Kidney glomerular epithelial cell (primary cell): ENCODE measurements around the gene GIMAP8.

Source experiments
- DNase-seq: peaks from one replicate; lab custom pipeline; 2025; lab: John Stamatoyannopoulos, UW

Gene GIMAP8

DNA sequence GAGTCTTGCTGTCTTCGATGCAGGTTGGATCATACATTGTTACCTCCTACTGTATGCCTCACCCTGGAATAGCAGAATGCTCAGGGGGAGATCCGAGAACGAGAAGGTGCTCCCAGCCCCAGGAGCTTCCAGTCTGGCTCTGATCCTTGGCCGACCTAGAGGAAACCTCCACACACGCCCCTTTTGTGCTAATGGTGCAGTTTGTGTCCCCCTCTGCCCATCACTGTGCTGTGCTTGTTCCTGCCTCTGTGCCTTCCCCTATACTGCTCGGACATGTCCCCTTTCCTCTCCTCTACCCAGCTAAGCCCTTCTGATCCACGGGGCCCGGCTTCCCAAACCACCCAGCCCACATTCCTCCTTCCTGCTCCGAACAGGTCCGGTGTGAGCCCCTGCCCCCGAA is 38.8 kb upstream of the GIMAP8 start:
- no peak for DNase-seq

GRCh38 chr7:150412016-150412415 is 38.4 kb upstream of the GIMAP8 start:
- DNase-seq: no peak

GRCh38 chr7:150412518-150413488 is 37.6 kb upstream of the GIMAP8 start:
- DNase-seq: no peak

- no peak for DNase-seq
Observed at GRCh38 chr7:150413640-150414081, 36.8 kb upstream of the GIMAP8 start.

GRCh38 chr7:150415161-150416153 is 35.0 kb upstream of the GIMAP8 start:
- no peak for DNase-seq

DNA sequence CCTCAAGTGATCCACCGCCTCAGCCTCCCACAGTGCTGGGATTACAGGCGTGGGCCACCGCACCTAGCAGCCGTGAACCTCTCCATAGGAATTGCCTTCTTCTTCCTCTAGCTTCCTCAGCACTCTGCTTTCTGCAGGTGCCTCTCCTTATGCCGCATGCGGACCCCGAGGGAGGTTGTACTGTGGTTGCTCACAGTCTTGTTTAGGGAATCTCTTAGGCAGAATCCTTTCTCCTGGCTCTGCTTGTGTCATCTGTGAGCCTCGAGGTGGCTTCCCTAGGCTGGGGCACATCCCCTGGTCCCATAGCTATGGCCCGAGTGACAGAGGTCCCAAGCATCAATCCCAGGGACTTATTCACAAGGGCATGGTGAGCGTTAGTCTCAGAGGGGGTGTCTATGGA is 33.2 kb upstream of the GIMAP8 start:
- DNase-seq: no peak

DNA sequence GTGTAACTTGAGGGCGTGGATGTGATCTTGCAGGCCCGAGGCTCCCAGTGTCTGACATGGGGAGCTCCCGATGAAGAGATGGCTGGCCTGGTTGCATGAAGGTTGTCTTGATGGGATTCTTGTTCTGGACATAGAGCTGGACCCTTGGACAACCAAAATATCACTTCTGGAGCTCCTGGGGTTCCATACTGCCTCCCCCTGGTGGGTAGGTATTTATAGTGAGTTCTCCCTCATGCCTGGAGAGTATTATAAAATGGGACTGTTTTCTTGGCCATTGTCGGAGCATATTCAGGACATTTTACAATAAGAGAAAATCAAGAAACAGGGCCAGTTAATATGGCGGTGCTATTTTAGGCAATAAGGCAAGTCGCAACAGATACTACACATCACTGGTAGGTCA is 32.6 kb upstream of the GIMAP8 start:
- DNase-seq: no peak

GRCh38 chr7:150420242-150420641 is 30.2 kb upstream of the GIMAP8 start:
- no peak for DNase-seq

GRCh38 chr7:150420987-150421674 is 29.3 kb upstream of the GIMAP8 start:
- DNase-seq: peak; percentile 88

DNA sequence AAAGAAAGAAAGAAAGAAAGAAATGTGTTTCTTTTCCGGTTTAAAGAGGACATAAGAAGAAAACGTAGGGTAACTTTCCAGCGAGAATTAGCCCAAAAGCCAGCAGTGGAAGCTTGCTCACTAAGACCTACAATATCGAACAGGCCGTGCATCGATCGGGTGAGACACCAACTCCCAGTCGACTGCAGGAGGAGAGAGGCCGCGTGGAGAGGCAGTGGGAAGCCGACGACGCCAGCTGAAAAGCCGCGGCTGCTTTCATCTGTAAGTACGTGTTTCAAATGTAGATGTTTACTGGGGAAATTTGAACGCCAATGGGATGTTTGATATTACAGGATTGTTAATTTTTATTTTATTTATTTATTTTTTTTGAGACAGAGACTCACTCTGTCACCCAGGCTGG is 28.6 kb upstream of the GIMAP8 start:
- no peak for DNase-seq

GRCh38 chr7:150425670-150426069 is 24.8 kb upstream of the GIMAP8 start:
- DNase-seq: no peak

DNA sequence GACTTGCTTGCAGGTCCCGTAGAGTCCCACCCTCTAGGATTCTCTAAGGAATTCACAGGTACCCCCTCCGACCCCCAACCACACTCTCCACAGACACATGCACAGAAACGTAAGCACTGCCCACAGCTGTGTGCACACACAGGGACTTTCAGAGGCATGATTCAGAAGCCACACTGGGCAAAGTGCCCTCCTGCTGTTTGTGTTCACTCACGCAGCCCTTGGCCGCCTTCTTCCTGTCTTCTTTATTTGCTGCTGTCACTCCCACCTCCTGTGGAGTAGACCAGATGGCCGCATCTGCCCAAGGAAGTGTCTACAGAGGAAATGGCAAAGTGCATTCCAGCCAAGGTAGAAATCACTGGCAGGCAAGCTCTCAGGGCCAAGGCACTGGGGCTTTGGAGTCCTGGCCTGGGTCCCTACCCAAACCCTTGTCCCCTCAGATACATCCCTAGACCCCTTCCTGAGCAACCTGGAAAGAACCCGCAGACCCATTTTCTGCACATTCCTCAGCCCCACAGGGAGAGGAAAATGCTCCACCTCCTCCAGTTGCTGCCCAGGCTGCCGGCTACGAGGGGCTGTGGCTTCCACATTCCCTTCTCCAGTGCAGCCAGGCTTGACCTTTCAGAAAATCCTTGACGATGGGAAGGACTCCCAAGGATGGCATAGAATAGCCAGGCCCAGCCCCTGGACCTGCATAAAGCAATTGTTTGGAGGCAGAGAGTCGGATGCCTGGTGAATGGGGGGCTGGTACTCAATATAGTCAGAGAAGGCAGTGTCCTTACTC is 21.6 kb upstream of the GIMAP8 start:
- peak; percentile 82 for DNase-seq

GRCh38 chr7:150429699-150430098 is 20.7 kb upstream of the GIMAP8 start:
- DNase-seq: no peak

DNA sequence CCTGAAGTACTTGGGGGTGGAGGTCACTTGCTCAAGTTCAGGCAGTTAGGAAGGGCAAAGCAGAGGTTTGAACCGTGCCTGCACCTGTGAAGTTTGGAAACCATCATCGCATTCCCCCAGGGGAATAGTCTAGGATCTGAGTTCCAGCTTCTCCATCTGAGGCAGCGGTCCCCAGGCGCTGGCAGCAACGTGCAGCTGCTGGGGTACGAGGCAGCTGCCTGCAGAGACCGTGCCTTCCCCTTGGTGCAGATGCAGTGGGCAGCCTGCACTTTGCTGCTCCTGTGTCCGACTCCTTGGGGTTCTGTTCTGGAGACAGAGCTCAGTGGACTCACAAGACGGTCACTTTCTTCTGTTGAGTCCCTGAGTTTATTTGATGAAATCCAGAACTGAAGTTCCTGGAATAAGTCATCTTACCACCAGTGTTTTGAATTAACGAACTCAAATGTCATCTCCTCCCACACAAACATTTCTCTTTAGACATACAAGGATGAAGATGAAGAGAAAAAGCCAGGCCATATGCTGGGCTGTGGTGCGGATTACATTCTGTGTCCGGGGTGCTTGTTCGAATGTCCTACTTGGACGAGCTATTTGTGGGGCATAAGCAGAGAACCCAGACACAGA is 19.9 kb upstream of the GIMAP8 start:
- no peak for DNase-seq

DNA sequence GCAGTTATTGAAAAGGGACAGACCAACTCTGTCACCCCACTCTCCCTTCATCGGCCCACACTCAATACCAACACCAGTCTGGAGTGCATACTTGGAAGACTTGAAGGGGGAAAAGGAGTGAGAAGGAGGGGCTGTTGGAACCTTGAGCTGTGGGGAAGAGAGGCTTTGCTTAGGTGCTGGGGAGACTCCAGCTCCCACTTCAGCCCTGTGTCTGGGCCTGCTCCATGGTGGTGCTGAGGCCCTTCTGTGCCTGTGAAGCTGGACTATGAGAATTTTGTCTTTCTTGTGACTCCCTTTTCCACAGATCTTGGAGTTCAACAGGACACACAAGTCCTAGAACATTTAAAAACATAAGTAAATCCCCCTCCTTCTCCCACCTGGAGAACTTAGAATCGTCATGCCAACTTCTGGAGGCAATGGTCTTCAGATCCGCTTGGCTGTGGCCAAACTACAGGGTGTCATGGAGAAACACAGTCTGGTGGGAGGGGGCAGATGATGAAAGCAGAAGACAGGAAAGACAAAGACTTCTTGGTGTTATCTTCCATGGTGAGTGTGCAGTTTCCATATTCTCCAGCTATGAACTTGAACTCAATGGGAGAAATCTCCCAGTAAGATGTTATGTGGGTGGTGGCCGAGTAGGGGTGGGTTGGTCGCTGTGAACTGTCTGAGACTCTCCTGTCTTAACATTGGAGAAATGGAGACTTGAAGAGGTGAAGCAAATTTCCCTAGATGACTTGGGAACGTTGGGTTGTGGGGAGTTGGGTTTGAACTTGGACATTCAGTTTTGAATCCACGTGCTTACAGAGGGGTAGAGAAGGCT is 18.4 kb upstream of the GIMAP8 start:
- DNase-seq: no peak

DNA sequence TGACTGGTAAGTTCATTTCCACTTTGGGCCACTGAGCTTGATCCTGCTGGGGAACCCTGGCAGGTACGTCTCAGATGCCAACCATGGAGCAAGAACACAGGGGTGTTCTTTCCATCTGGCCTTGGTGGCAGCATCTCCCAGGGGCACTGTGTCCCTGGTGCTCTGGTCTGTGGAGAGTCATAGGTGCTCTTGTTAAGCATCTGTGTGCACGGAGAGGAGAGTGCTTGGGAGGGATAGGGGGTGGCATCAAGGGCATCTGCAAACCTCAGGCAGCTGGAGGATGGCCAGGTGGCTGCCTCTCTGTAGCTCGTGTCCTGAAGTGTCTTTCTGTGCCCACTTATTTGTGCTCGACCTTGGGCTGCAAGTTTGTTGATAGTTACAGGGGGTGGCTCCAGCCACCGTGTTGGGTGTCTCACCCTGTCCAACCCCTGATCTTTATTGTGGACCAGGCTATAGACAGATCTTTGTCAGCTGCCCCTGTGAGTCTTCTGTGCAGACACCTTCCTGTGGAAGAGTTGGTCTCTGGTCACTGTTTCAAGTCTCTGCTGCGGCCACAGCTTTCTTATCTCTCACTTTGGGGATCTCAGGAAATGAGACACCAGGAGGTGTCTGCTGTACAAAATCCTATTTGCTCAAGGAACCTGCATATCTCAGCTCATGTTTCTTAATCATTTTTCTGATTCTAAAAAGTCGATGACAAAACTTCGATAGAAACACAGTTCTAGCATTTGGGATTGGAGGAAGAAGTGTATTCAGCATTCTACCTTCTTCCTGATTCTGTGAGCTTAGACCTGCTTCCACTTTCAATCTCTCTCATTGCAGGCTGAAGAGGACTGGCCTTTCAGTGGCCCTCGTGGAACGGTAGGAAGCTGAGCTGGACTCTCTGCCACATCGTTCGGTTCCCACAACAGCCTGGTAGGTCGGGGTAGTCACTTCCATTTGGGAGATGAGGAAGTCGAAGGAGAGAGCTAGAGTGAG is 17.2 kb upstream of the GIMAP8 start:
- DNase-seq: no peak

DNA sequence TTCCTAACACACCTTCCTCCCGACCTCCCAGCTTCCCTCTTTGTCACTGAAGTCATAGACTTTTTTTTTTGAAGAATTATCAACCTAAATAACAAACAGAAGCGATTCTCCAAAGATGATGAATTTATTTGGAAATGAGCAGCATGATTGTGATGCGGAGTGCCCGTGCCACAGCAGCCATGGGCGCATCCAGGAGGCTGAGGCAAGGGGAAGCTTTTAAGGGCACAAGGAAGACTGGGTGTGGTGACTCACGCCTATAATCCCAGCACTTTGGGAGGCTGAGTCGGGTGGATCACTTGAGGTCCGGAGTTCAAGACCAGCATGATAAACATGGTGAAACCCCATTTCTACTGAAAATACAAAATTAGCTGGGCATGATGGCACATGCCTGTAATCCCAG is 16.2 kb upstream of the GIMAP8 start:
- no peak for DNase-seq

- no peak for DNase-seq
Observed at GRCh38 chr7:150435047-150435389, 15.4 kb upstream of the GIMAP8 start.
